HG03565 (cell line): Measurements from ENCODE around the gene LRAT.
"Not testable (repeated sequence)": the region's sequence is repeated elsewhere in the genome, so short reads cannot be mapped to it uniquely, and the experiment has no call there.

ENCODE experiments used
- ATAC-seq: cut with Tn5 transposase; IDR thresholded peaks from one replicate; pipeline ENCODE4 v1.9.1; 2021; ENCODE audit warnings: mild to moderate bottlenecking, moderate library complexity; ENCODE audit not compliant: unreplicated experiment

LRAT gene

DNA sequence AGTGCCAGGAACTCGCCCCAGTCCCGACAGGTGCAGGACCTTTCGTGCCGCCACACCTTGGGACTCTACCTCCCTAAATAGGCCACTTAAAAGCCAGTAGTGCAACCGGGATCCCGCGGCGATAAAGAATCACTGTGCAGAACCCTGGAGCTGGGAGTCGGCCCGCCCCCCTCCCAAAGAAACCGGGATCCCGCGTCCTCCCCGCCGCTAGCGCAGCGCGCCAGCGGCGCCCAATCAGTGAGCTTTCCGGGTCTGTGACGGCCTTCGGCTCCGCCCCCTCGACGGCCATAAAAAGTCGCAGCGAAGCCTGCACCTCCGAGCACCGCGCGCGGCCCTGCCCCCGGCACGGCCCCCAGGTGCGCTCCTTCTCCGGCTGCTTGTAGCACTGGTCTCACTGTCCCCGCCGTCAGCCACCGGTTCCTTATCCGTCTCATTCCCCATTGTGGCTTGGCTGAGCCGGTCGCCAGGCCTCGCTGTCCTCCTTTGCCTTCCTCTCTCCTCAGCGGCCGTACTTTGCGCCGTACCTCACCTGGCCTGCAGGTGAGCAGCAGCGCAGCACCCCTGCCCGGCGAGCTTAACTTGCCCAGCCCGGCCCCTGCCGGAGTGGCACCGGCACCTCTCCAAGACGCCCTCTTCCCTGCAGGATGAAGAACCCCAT, at the start of gene LRAT:
Gene LRAT, plus strand, starts transcription at position 318 of the 658 bp plus-strand sequence. Its CDS starts 327 bp downstream, at position 645.
- no peak for ATAC-seq

DNA sequence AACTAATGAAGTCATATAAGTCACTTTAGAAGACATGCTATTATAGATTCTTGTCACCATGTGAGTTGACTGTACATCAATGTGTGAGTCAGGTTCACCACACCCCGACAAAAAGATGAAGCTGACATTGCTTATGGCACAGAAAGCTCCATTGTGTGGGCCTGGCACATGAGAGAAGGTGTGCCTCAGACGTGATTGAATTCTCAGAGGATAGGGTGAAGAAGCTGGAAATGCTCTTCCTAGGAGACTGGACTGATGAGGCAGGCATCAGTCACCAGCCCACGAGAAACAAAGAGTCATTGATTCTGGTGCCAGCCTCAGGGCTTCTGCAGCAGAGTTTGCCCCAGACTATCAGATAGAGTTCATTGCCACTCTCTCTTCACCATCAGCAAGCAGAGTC, 35.9 kb upstream of the LRAT start:
- ATAC-seq = no peak

DNA sequence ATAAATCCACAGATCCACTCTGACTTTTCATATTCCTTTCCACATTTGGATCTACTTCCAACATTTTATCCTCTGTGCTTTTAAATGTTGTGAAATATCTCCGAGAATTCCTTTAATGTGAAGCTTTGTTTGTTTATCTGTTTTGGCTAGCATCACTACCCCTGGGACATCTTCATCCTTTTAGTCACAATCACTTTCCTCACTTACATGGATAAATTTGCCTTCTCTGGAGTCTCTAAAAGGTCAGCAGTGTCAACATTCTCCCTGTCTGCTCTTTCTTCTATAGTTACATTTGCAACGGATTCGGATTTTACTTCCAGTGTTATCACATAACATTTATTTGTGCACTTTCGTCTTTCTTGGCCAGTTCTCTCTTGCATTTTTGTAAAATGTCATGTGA, 34.2 kb upstream of the LRAT start:
- ATAC-seq = no peak

DNA sequence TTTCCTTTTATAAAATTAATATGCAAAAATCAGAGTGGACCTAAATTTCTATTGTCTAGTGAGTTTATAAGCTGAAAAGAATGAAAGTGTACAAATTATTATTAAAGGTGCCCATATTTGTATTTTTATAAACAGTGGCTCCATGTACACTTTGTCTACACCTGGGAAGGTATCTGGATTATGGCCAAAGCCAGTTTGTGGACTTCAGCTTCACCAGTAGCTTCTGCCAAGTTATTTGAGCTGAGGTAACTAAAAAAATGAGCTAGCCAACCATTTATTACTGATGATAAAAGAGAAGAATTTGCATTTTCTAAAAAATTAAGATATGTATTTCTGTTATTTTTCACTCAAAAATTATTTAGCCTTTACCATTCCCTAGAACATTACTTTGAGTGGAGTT, 32.3 kb upstream of the LRAT start:
- no peak for ATAC-seq

DNA sequence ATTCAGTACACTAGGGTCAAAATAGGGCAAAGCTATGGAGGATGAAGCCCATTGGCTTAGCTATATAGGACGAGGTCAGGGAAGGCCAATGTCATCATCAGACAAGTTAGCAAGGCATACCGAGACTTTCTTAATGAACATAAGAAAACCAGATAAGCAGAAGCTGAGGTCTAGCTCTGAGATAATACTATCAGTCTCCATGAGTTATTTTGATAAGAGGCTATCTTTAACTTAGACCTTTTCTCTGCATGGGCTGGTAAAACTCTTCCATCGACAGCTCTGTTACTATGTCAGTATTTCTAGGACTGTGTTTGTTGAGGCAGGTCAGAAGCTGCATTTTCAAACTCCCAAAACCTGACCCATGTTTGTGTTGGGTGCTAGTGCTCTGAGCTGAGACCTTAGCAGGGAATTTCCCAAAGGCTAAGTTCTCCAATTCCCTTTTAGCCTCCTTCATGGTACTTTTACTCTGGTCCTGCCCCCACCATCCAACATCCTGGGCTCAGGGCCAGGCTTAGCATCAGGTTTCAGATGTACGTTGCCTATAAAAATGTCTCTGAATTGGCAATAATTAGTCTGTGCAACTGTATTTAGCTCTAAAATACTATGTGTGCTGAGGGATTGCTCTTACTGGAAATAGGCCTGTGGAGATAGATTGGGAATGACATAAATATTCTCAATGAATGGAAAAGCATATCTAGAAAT, 29.3 kb upstream of the LRAT start:
- ATAC-seq = no peak

DNA sequence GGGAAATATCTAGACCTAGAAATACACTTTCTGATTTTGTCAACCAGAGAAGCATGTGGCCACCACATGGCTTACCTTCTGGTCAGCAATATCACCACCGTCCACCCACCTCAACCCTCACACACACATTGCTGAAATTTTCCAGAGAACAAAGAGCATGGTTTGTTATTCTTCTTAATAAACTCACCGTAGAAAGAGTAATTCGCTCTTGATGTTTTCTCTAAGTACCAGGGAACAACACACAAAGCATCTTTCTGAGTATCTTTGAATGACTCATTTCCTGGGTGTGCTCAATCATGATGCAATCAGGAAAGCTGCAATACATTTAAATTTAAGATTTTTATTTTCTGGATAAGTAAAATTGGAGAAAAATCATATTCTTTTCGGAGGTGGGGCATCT, 24.7 kb upstream of the LRAT start:
- no peak for ATAC-seq

DNA sequence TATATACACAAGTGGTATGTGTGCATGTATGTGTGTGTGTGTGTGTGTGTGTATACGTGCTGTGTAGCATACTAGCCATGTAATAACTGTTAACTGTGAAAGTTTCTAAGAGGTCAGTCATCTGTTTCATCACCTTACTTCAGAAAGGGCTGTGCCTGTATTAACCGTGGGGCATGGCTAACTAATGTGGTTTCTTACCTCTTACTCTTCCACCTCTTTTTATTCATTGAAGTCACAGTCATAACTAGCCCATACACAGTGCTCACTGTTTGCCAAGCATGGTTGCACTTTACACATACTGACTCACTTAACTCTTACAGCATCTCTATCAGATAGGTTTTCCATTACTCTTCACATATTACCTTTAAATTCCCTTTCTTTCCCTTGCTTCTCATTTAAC, 23.7 kb upstream of the LRAT start:
- peak; percentile 87 for ATAC-seq

DNA sequence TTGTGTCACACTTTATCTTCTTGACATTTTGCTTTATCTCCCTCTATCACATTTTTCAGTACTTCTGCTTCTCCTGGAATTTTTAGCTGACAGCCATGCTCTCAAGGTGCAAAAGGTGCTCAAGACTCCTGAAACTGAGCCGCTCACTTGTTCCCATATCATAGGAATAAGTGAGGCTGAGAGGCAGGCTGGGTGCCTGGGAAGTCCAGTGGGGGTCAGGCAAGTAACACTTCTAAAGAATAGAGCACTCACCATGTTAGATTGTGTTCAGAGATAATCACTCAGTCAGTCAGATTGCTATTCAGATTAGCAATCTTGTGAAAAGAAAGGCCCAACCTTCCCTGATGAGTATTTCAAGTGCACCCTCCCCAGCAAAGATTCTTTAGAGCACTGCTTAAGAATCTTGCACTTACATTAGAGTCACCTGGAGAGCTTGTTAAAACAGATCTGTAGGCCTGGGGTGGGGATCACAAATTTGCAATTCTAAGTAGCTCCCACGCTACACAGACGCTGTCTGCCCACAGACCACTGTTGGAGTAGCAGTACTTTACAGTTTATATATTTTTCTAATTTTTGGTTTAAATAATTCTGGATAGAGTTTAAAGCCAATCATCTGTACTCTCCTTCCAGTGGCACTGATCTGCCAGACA, 23.1 kb upstream of the LRAT start:
- no peak for ATAC-seq

DNA sequence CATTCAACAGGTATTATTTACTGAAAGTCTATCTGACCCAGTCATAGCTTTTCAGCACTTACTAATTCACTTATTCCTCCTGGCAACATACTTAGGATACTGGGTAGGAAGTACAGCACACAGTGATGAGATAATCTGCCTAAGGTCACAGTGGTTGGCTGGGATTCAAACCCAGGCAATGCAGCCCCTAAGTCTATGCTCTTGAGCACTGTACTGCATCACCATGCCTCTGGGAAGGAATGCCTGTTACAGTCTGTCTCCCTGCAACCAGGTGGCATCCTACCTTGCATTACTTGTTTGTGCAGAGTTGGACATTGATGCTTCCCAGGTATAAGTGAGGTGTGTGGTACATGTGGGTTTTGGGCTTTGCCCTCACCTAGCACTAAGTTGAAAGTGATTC, 21.5 kb upstream of the LRAT start:
- ATAC-seq = no peak

DNA sequence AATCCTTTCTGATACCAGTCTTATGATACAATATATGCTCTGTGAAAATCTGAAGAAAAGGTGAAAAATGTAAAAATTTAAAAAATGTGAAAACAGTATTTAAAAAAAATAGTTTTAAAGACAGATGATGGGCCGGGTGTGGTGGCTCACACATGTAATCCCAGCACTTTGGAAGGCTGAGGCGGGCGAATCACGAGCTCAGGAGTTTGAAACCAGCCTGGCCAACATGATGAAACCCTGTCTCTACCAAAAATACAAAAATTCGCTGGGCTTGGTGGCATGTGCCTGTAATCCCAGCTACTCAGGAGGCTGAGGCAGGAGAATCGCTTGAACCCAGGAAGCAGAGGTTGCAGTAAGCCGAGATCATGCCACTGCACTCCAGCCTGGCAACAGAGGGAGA, 20.2 kb upstream of the LRAT start:
- ATAC-seq = not testable (repeated sequence)

DNA sequence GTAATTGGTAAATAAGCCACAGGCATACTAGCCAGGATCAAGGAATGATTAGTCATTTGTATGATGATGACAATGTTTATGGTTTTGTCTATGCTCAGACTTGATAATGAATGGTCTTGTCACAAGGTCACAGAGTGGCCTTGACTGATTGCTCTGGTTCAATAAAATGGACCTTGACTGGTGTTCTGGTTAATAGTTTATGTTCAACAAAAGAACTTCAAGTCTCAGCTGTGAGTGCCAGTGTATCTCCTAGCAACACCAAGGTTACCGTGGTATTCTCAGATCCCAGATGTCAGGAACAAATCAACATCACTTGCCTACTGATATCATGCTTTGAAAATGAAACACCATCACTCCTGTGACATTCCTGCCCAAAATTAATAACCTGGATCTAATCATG, 16.3 kb upstream of the LRAT start:
- no peak for ATAC-seq

DNA sequence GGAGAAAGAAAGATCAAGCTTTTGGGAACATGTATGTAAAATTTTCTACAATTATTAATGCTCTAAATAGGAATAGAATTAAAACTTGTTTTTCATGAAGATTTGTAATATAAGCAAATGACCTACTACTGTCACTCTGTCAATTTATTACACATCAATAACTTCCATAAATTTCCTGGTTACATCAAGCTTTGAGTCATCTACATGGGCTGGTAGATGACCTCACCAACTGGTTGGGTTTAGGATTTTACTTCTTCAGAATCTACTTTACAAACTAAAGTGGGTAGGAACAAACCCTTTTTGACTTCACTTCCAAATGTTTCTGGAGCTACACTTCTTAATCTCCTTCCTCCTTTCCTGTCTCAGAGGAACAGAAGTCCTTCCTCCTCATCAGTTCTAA, 12.0 kb upstream of the LRAT start:
- ATAC-seq = no peak

DNA sequence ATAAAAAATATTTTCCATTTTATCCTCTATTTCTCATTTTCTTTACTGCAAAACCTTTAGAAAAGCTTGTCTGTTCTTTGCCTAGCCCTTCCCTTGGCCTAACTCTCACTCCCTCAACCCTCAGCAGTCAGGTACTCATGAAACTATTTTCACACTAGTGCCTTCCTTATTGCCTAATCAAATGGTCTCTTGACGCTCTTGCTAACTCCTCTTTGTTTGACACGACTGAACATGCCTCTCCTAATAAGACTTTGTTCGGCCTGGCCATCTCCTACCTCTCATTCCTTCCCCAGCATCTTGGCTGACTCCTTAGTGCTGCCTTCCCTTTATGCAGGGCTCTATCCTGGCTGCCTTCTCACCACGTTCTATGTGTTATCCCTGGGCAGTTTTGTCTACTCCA, 11.1 kb upstream of the LRAT start:
- ATAC-seq = no peak

DNA sequence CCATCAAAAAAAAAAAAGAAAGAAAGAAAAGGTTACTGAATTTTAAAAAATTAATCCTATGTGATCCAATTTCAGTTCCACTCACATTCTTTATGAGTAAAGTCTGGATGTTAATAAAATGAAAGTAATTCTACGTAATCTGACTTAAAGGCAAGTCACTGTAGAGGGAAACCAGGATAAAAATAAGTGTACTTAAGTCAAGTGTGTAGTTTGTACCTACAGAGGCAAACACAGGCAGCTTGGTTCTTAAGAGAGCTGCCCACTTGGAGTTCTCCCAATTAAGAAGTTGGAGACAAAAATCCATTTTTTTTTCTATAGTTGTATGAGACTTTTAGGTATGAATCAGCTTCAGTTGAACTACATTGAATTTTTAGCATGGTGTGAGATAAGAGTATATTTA, 7.0 kb upstream of the LRAT start:
- ATAC-seq = no peak

DNA sequence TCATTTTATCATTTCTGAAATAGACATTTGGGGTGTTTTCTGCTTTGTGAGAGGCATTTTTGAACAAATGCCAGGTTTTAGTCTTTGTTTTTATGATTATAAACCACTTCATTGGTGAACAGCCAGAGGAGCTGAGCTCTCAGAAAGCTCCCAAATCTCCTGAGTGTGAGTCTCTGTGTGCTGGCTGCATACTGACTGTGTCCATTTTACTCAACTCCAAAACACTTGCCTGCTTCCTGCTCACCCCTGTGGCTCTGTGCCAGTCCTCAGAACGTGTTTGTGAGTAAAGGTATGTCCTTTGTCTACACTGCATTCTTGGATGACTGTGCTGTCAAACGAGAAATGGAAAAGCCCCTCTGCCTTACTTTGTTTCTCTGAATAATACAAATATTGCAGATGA, 5.4 kb upstream of the LRAT start:
- ATAC-seq = no peak

DNA sequence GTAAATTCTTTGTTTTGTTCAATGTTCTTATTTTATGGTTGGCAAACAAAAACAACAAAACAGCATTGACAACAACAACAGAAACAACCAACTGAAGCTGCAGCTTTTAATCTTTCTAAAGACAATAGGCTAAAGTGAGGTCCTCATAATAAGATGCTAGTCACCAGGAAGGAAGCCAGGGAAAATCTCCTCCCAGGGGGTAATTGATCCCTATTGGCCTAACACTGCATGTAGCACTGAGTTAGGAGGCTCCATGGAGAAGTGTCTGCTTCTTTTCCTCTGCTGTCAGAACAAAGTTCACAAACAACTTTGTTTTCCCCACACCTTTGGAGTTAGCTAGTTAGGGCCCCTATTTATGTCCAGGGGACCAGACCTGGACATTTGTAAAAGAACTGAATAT, 4.7 kb upstream of the LRAT start:
- ATAC-seq = no peak

DNA sequence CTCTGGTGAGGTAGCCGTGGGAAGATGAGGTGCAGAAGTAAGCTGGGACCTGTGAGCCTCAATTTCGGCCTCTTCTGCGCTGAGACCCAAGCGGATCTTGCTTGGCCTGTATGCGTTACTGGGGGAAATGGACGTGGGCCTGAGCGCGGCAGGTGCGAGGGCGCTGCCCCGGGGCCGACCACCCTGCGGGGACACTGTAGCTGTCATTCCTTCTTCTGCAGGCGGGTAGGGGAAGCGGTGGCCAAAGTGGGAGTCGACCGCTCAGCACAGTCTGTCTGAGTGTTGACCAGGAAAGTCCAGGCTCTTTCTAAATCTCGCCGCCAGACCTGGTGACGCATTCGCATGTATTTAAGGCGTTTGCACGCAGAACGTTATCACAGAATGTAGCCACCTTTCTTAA, 3.3 kb upstream of the LRAT start:
- ATAC-seq = no peak

DNA sequence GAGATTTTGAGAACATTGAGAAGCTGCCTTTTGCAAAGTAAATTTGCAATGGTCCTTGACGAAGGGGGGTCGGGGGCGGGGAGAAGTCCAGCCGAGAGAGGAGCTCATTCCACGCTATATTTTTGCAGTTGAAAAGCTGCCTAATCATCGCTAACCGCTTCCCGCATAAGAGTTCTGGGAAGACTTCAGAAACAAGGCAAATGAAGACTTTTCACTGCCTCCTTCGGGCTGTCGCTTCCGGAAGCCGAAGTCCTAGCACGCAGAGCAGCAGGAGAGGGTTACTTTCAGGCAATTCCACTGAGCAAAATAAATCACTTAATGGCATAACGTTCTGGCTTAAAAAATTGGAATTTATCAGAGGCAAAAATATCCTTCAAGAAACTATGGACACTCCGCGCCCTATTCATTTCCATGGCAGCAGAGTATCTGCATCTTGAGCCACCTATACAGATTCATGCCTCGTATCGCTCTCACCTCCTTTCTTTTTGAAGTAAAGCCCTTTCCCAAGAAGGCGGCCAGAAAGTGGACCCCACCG, 2.6 kb upstream of the LRAT start:
- ATAC-seq = no peak

DNA sequence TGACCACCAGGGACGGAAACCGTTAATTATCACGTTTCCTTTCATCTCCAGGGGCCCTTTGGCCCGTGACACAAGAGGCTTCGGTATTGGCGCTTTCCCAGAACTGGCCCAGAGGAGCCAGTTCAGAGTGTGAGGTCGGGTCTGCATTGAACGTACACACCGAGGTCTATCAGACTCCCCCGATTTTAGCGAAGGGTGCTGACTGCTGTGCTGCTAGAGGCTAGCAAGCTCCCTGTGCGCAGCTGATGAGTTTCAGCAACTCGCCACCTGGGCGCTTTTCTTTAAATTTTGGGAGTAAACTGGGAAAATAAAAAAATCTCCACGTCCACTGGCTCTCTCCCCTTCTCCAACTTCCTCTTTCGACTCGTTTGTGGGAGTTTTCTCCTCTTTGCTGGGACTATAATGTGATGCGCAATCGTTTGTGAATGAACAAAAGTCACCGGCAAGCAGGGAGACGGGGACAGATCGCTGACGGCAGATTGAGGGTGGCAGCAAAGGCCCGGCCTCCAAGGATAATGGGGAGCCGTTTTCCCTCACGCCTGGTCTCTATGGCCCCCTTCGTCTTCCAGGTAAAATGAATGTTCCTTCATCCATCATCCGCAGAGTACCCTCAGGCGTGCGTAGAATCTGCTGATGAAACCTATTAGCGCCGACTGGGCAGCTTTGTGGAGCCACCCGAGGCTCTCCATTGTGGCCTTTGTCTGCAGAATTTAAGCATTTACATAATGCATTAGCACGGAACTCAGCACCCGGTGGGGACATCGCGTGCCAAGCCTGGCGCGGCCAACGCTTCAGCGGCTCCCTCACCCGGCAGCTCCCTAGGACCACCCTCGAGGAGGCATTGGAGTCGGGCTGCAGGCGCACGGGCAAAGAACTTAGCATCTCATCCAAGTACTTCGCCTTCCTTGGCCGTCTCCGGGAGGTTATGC, 1.6 kb upstream of the LRAT start:
- no peak for ATAC-seq

DNA sequence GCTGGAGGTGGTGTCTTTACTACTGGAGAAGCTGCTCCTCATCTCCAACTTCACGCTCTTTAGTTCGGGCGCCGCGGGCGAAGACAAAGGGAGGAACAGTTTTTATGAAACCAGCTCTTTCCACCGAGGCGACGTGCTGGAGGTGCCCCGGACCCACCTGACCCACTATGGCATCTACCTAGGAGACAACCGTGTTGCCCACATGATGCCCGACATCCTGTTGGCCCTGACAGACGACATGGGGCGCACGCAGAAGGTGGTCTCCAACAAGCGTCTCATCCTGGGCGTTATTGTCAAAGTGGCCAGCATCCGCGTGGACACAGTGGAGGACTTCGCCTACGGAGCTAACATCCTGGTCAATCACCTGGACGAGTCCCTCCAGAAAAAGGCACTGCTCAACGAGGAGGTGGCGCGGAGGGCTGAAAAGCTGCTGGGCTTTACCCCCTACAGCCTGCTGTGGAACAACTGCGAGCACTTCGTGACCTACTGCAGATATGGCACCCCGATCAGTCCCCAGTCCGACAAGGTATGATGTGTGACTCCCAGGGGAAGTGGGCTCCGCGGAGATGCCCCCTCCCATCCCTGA, 634 bp downstream of the LRAT start:
- no peak for ATAC-seq

DNA sequence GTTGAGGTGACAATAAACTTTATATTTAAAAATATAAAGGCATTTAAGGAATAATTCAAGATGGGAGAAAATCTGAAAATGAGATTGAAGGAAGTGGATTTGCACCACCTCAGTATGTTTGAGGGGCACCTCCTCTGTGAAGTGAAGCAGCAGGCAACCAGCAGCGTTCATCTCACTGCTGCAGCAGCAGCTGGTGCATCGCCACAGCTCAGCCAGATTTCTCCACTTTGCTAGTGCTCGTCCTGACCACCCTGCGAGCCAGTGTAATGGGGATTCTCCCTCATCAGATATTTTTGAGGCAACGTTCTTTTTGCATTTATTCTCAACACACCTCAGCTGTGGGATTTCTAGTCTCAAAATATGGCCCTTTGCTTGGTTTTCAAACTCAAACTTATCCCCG, 13.9 kb downstream of the LRAT start:
- ATAC-seq = no peak
